ENCODE results near the gene SDF2L1. TPM values are rescaled to one million over a fixed set of nuclear protein-coding genes. Genes with fewer than 3 reads are reported as not detected.

Gene SDF2L1
- total and polyA plus RNA-seq, 2 of the 13 experiments (the other 11 are each of a cell fraction or from before 2014, with no cell fraction given) = 18.0 to 57.4 TPM

DNA sequence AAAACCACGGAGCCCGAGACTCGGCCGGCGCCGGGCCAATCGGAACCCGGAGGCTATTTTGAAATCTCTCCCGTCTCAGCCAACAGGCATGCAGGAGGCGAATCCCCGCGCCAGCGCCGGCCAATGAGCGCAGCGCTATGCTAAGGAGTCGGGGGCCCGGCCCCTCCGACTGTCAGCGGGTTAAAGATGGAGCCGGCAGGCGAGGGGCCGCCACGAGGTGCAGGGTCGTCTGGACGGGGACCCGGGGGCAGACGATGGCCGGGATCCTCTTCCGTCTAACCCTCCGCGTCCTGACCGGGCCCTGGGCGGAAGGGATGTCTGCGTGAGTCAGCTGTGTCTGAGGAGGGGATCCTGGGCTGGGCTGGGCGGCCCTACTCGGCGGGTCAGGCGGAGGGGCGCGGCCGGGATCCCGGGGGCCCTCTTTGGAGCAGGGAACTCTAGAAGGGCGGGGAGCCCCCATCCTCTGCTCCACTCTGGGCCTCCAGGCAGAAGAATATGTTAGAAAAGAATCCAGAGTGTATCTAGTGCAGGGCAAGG, 10.0 kb downstream of the SDF2L1 start (continued):
- TF ChIP-seq, protein P1, sequence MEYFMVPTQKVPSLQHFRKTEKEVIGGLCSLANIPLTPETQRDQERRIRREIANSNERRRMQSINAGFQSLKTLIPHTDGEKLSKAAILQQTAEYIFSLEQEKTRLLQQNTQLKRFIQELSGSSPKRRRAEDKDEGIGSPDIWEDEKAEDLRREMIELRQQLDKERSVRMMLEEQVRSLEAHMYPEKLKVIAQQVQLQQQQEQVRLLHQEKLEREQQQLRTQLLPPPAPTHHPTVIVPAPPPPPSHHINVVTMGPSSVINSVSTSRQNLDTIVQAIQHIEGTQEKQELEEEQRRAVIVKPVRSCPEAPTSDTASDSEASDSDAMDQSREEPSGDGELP (IDR thresholded peaks at IDR 0.05; ENCODE audit: borderline replicate concordance, low read depth) = peak; percentile 41; the same call in 1 of the 2 replicates
- peak; percentile 92; the same call in 1 of the 2 replicates for TF ChIP-seq ZNF224 (CRISPR knock-in tag; IDR thresholded peaks at IDR 0.05)
- no peak for TF ChIP-seq BRD4 (CRISPR knock-in tag; IDR thresholded peaks at IDR 0.05)
- TF ChIP-seq, protein P2, sequence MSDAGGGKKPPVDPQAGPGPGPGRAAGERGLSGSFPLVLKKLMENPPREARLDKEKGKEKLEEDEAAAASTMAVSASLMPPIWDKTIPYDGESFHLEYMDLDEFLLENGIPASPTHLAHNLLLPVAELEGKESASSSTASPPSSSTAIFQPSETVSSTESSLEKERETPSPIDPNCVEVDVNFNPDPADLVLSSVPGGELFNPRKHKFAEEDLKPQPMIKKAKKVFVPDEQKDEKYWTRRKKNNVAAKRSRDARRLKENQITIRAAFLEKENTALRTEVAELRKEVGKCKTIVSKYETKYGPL (CRISPR knock-in tag; IDR thresholded peaks at IDR 0.05) = 0 out of 2 replicates have a peak, but pooled peaks have one; percentile 11
- TF ChIP-seq, protein P3, sequence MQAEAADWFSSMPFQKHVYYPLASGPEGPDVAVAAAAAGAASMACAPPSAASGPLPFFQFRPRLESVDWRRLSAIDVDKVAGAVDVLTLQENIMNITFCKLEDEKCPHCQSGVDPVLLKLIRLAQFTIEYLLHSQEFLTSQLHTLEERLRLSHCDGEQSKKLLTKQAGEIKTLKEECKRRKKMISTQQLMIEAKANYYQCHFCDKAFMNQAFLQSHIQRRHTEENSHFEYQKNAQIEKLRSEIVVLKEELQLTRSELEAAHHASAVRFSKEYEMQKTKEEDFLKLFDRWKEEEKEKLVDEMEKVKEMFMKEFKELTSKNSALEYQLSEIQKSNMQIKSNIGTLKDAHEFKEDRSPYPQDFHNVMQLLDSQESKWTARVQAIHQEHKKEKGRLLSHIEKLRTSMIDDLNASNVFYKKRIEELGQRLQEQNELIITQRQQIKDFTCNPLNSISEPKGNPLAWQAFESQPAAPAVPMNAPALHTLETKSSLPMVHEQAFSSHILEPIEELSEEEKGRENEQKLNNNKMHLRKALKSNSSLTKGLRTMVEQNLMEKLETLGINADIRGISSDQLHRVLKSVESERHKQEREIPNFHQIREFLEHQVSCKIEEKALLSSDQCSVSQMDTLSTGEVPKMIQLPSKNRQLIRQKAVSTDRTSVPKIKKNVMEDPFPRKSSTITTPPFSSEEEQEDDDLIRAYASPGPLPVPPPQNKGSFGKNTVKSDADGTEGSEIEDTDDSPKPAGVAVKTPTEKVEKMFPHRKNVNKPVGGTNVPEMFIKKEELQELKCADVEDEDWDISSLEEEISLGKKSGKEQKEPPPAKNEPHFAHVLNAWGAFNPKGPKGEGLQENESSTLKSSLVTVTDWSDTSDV (CRISPR knock-in tag; IDR thresholded peaks at IDR 0.05) = peak; percentile 88; the same call in 1 of the 2 replicates
- 0 out of 2 replicates have a peak, but pooled peaks have one; percentile 37 for TF ChIP-seq RFXAP (CRISPR knock-in tag; IDR thresholded peaks at IDR 0.05; ENCODE audit: borderline replicate concordance)
- TF ChIP-seq KAT8 (CRISPR knock-in tag; IDR thresholded peaks at IDR 0.05) = peak; percentile 71
- TF ChIP-seq ZNF777 (CRISPR knock-in tag; IDR thresholded peaks at IDR 0.05) = peak; percentile 78
- TF ChIP-seq, protein P4, sequence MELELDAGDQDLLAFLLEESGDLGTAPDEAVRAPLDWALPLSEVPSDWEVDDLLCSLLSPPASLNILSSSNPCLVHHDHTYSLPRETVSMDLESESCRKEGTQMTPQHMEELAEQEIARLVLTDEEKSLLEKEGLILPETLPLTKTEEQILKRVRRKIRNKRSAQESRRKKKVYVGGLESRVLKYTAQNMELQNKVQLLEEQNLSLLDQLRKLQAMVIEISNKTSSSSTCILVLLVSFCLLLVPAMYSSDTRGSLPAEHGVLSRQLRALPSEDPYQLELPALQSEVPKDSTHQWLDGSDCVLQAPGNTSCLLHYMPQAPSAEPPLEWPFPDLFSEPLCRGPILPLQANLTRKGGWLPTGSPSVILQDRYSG (CRISPR knock-in tag; IDR thresholded peaks at IDR 0.05) = no peak
- peak; percentile 13 for TF ChIP-seq SRSF1 (optimal IDR thresholded peaks at IDR 0.05; ENCODE audit: low read depth, low read length)
- TF ChIP-seq ZNF883 (CRISPR knock-in tag; IDR thresholded peaks at IDR 0.05; ENCODE audit: not compliant biosample characterization) = peak; percentile 46
- TF ChIP-seq, protein P5, sequence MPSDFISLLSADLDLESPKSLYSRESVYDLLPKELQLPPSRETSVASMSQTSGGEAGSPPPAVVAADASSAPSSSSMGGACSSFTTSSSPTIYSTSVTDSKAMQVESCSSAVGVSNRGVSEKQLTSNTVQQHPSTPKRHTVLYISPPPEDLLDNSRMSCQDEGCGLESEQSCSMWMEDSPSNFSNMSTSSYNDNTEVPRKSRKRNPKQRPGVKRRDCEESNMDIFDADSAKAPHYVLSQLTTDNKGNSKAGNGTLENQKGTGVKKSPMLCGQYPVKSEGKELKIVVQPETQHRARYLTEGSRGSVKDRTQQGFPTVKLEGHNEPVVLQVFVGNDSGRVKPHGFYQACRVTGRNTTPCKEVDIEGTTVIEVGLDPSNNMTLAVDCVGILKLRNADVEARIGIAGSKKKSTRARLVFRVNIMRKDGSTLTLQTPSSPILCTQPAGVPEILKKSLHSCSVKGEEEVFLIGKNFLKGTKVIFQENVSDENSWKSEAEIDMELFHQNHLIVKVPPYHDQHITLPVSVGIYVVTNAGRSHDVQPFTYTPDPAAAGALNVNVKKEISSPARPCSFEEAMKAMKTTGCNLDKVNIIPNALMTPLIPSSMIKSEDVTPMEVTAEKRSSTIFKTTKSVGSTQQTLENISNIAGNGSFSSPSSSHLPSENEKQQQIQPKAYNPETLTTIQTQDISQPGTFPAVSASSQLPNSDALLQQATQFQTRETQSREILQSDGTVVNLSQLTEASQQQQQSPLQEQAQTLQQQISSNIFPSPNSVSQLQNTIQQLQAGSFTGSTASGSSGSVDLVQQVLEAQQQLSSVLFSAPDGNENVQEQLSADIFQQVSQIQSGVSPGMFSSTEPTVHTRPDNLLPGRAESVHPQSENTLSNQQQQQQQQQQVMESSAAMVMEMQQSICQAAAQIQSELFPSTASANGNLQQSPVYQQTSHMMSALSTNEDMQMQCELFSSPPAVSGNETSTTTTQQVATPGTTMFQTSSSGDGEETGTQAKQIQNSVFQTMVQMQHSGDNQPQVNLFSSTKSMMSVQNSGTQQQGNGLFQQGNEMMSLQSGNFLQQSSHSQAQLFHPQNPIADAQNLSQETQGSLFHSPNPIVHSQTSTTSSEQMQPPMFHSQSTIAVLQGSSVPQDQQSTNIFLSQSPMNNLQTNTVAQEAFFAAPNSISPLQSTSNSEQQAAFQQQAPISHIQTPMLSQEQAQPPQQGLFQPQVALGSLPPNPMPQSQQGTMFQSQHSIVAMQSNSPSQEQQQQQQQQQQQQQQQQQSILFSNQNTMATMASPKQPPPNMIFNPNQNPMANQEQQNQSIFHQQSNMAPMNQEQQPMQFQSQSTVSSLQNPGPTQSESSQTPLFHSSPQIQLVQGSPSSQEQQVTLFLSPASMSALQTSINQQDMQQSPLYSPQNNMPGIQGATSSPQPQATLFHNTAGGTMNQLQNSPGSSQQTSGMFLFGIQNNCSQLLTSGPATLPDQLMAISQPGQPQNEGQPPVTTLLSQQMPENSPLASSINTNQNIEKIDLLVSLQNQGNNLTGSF (CRISPR knock-in tag; IDR thresholded peaks at IDR 0.05) = 0 out of 2 replicates have a peak, but pooled peaks have one; percentile 25
- TF ChIP-seq ZNF251 (CRISPR knock-in tag; IDR thresholded peaks at IDR 0.05) = no peak
- TF ChIP-seq ZNF891 (CRISPR knock-in tag; IDR thresholded peaks at IDR 0.05) = peak; percentile 90
- TF ChIP-seq, protein P6, sequence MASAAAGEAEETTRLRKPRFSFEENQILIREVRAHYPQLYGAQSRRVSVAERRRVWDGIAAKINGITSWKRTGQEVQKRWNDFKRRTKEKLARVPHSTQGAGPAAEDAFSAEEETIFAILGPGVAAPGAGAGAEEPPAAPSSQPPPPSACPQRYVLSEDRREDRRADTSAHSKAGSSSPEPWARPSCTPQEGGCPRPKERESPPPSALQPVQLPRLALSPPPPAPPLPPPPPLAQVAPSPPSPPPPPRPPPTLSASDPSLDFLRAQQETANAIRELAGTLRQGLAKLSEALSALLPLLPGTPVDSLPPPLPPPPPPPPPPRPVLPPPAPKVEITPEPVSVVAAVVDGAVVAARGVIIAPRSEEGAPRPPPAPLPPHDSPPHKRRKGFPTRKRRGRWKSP (CRISPR knock-in tag; IDR thresholded peaks at IDR 0.05) = 0 out of 2 replicates have a peak, but pooled peaks have one; percentile 83
- no peak for TF ChIP-seq PRMT3 (CRISPR knock-in tag; IDR thresholded peaks at IDR 0.05; ENCODE audit: borderline replicate concordance, low read depth)
- no peak for TF ChIP-seq RARG (CRISPR knock-in tag; IDR thresholded peaks at IDR 0.05; ENCODE audit: low read depth)
